ENCODE data around the gene DMXL2. TPM values are rescaled to one million over a fixed set of nuclear protein-coding genes. Genes with fewer than 3 reads are reported as not detected.
A peak's percentile ranks its signal among the peaks of the same experiment; 100 is the strongest.

Gene DMXL2
- total and polyA plus RNA-seq, 9 of the 15 experiments (the other 6 are each of a cell fraction or from before 2014, with no cell fraction given) = 9.3 to 57.7 (median 30.7) TPM

GRCh38 chr15:51622604-51623370 lies at the start of gene DMXL2 (continued):
- TF ChIP-seq MTF1 (CRISPR knock-in tag; IDR thresholded peaks at IDR 0.05; ENCODE audit: borderline replicate concordance) (no peak), KLF1 (tag; IDR thresholded peaks at IDR 0.05) (no peak), ZNF24 (IDR thresholded peaks at IDR 0.05) (0 out of 2 replicates have a peak, but pooled peaks have one; percentile 39), HDAC6 (IDR thresholded peaks at IDR 0.05; ENCODE audit: low read depth, low read length) (no peak), U2AF1 (optimal IDR thresholded peaks at IDR 0.05; ENCODE audit: low read depth, low read length) (no peak), VEZF1 (CRISPR knock-in tag; IDR thresholded peaks at IDR 0.05) (peak; percentile 87), HNRNPL (IDR thresholded peaks at IDR 0.05; ENCODE audit: low read depth, low read length) (no peak), HNRNPLL (IDR thresholded peaks at IDR 0.05; ENCODE audit: low read depth, low read length, poor library complexity, severe bottlenecking) (peak; percentile 97), ELF1 (tag; IDR thresholded peaks at IDR 0.05) (peak; percentile 51), ZNF449 (CRISPR knock-in tag; IDR thresholded peaks at IDR 0.05) (no peak), PRMT5 (CRISPR knock-in tag; IDR thresholded peaks at IDR 0.05) (no peak), GMEB1 (CRISPR knock-in tag; IDR thresholded peaks at IDR 0.05) (peak; percentile 75), TAF7 (tag; IDR thresholded peaks at IDR 0.05) (no peak), SMAD4 (CRISPR knock-in tag; conservative IDR thresholded peaks at IDR 0.05) (no peak), CBFA2T3 (IDR thresholded peaks at IDR 0.05) (0 out of 2 replicates have a peak, but pooled peaks have one; percentile 2), ZBTB2 (IDR thresholded peaks at IDR 0.05) (peak; percentile 80; the same call in 1 of the 2 replicates), SREBF2 (CRISPR knock-in tag; IDR thresholded peaks at IDR 0.05) (peak; percentile 90), GABPB2 (CRISPR knock-in tag; conservative IDR thresholded peaks at IDR 0.05) (no peak), BRF2 (IDR thresholded peaks at IDR 0.05; ENCODE audit: borderline replicate concordance, insufficient read depth, insufficient read length) (no peak), PURB (CRISPR knock-in tag; IDR thresholded peaks at IDR 0.05; ENCODE audit: low read depth) (no peak), TAF1 (IDR thresholded peaks at IDR 0.05; ENCODE audit: control insufficient read depth, extremely low read depth, insufficient read depth, low read length, severe bottlenecking) (peak; percentile 27)
